Measurements from ENCODE around the gene RAC3. TPM values are rescaled to one million over a fixed set of nuclear protein-coding genes. Genes with fewer than 3 reads are reported as not detected.
A peak's percentile ranks its signal among the peaks of the same experiment; 100 is the strongest.

Gene RAC3
- total and polyA plus RNA-seq, 4 donors = 0.57 to 2.8 (median 0.63) TPM; not detected in 1

DNA sequence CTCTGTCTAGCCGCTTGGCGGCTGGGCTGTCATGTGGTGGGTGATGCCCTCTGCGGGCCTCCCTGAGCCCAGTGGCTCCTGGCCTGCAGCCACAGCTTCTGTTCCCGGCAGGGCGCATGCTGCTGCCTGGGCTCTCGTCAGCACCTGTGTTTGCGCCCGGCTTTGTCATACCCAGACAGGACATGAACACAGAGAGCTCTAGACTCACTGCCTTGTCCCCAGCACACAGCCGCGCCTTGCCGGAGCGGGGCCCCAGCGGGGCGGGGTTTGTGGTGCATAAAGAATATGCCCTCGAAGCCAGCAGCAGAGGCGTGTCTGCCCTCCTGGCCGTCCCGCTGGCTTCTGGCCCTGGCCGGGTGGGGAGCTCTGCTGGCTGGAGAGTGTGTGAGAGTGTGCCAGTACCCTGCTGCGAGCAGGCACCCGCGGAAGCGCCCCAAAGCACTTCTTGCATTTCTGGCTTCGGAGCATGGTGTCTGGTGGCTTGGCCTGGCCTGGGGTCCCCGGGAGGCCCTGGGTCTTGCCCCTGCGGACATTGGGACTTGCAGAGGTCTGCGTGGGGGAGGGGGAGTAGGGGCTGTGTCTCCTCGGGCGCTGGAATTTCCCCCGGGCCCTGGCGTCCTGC is 39.7 kb upstream of the RAC3 start:
- WGBS, 2 donors = 5 to 6% methylated on average over 31 of the region's 31 CpGs
- Histone ChIP-seq H3K4me3 (ENCODE audit: low read length in 2 of 2) (no peak overlapping the region), H3K9me3 (ENCODE audit: control insufficient read depth, low read length) (no peaks in the 10 kb centered on the region), H3K4me1 (ENCODE audit: control insufficient read depth in 1 of 2, insufficient read depth in 2 of 2, low read length in 2 of 2) (no peaks in the 10 kb centered on the region), H3K27me3 (ENCODE audit: control insufficient read depth in 1 of 2, insufficient read depth in 2 of 2, low read length in 1 of 2) (no peaks in the 10 kb centered on the region), H3K36me3 (ENCODE audit: control insufficient read depth in 1 of 2, insufficient read depth in 2 of 2, low read length in 1 of 2) (no peaks in the 10 kb centered on the region), H3K27ac (ENCODE audit: low read depth in 1 of 2, low read length in 2 of 2) (no peak overlapping the region)
- DNase-seq (peak; percentile 82 to 90), ATAC-seq (ENCODE audit: low FRiP score) (peak; percentile 76)
- intact Hi-C loops (cut with DNase I) = no loop called here

GRCh38 chr17:81992306-81993102 is 39.0 kb upstream of the RAC3 start:
- no peak overlapping the region for H3K27ac ChIP-seq (ENCODE audit: low read depth in 1 of 2, low read length in 2 of 2)
- no peak for ATAC-seq (ENCODE audit: low FRiP score)

GRCh38 chr17:81993729-81994592 is 37.5 kb upstream of the RAC3 start:
- DNase-seq (peak in 1 of 2 donors; percentile 41), ATAC-seq (ENCODE audit: low FRiP score) (no peak)
- no peaks in the 10 kb centered on the region for H3K4me1 ChIP-seq (ENCODE audit: control insufficient read depth in 1 of 2, insufficient read depth in 2 of 2, low read length in 2 of 2)
- no peak overlapping the region for H3K27ac ChIP-seq (ENCODE audit: low read depth in 1 of 2, low read length in 2 of 2)
- no peaks in the 10 kb centered on the region for H3K36me3 ChIP-seq (ENCODE audit: control insufficient read depth in 1 of 2, insufficient read depth in 2 of 2, low read length in 1 of 2)
- intact Hi-C loops (cut with DNase I) = no loop called here
- no peaks in the 10 kb centered on the region for H3K9me3 ChIP-seq (ENCODE audit: control insufficient read depth, low read length)
- WGBS, 2 donors = 96 to 97% methylated on average over 37 of the region's 37 CpGs
- H3K27me3 ChIP-seq (ENCODE audit: control insufficient read depth in 1 of 2, insufficient read depth in 2 of 2, low read length in 1 of 2) = no peaks in the 10 kb centered on the region
- H3K4me3 ChIP-seq (ENCODE audit: low read length in 2 of 2) = no peak overlapping the region

More at GRCh38 chr17:81992306-81993102, 39.0 kb upstream of the RAC3 start:
- Histone ChIP-seq H3K36me3 (ENCODE audit: control insufficient read depth in 1 of 2, insufficient read depth in 2 of 2, low read length in 1 of 2) (no peaks in the 10 kb centered on the region), H3K4me3 (ENCODE audit: low read length in 2 of 2) (no peak overlapping the region), H3K4me1 (ENCODE audit: control insufficient read depth in 1 of 2, insufficient read depth in 2 of 2, low read length in 2 of 2) (no peaks in the 10 kb centered on the region), H3K9me3 (ENCODE audit: control insufficient read depth, low read length) (no peaks in the 10 kb centered on the region), H3K27me3 (ENCODE audit: control insufficient read depth in 1 of 2, insufficient read depth in 2 of 2, low read length in 1 of 2) (no peaks in the 10 kb centered on the region)
- WGBS, 2 donors = 76 to 80% methylated on average over 31 of the region's 31 CpGs
- intact Hi-C loops (cut with DNase I) = no loop called here
- peak in 1 of 2 donors; percentile 45 for DNase-seq

DNA sequence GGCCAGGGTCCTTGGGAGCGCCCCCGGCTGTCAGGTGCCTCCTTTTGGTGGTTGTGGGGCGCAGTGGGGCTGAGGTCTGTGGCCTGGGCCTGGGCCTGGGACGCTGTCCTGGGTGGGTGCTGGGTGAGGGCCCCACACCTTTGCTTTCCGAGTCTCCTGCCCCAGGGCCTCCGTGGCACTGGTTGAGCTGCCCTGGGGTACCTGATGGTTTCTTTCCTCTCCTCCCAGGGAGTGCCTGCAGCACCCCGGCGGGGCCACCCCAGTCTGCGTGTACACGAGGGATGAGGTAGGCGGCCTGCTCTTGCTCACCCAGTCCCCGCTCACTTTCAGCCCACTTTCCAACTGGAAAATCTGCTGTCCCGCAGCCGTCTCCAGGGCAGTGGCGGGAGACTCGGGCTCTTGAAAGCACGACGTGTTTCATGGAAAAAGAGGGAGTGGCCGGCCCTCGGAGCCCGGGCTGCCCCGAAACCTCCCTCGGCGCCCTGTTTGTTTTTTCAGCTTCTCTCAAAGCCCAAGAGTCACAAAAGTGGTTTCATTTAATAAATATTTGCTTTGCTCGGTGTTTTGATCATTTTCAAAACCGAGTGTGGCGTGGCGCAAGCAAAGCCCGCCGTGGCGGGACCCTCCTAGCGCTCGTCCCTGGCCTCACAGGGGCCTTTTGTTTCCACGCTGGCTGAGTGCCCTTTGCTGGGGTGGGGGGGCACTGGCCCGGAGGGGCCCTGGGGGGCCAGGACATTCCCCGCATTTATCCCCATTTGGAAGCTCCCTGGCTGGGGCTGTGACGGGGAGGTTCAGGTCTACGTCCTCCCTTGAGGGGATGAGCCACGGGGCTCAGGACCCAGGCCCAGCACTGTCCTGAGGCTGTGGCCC is 36.6 kb upstream of the RAC3 start:
- no peaks in the 10 kb centered on the region for H3K4me1 ChIP-seq (ENCODE audit: control insufficient read depth in 1 of 2, insufficient read depth in 2 of 2, low read length in 2 of 2)
- no peak for DNase-seq
- intact Hi-C loops (cut with DNase I) = no loop called here
- H3K27me3 ChIP-seq (ENCODE audit: control insufficient read depth in 1 of 2, insufficient read depth in 2 of 2, low read length in 1 of 2) = no peaks in the 10 kb centered on the region
- H3K9me3 ChIP-seq (ENCODE audit: control insufficient read depth, low read length) = no peaks in the 10 kb centered on the region
- H3K27ac ChIP-seq (ENCODE audit: low read depth in 1 of 2, low read length in 2 of 2) = no peak overlapping the region
- no peak for ATAC-seq (ENCODE audit: low FRiP score)
- no peak overlapping the region for H3K4me3 ChIP-seq (ENCODE audit: low read length in 2 of 2)
- H3K36me3 ChIP-seq (ENCODE audit: control insufficient read depth in 1 of 2, insufficient read depth in 2 of 2, low read length in 1 of 2) = no peaks in the 10 kb centered on the region
- WGBS, 2 donors = 93 to 94% methylated on average over 39 of the region's 39 CpGs

DNA sequence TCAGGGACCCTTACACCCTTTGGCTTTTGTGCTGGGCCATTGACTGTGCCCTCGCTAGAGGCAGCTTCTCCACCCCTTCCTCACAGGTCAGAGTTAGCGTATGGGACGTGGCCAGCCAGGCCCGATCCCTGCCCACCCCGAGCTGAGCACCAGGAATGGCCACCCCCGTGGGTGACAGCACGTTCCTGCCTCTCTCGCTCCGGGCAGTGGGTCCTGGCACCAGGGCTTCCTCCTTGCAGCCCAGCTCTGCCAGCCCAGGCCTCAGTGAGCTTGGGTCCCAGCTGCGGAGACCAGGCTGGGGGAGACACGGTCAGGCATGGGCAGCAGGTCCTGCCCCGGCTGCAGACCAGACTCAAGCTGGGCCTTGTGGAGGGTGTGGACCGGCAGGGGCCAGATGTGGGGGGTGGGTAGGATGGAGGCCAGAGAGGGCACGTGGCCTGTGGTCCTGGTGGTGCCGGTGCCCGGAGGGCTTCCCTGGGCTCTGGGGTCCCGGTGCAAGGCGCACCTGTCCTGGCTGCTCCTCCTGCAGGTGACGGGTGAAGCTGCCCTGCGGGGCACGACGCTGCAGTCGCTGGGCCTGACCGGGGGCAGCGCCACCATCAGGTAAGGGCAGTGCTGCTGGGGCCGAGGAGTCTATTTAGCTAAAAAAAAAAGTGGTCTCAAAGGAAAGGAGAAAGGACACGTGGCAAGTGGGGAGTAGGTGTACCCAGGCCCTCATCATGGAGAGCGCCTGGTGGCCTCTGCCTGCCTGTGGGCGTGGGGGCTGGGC is 35.8 kb upstream of the RAC3 start:
- Histone ChIP-seq H3K9me3 (ENCODE audit: control insufficient read depth, low read length) (no peaks in the 10 kb centered on the region), H3K27me3 (ENCODE audit: control insufficient read depth in 1 of 2, insufficient read depth in 2 of 2, low read length in 1 of 2) (no peaks in the 10 kb centered on the region), H3K4me3 (ENCODE audit: low read length in 2 of 2) (no peak overlapping the region), H3K4me1 (ENCODE audit: control insufficient read depth in 1 of 2, insufficient read depth in 2 of 2, low read length in 2 of 2) (no peaks in the 10 kb centered on the region), H3K27ac (ENCODE audit: low read depth in 1 of 2, low read length in 2 of 2) (no peak overlapping the region), H3K36me3 (ENCODE audit: control insufficient read depth in 1 of 2, insufficient read depth in 2 of 2, low read length in 1 of 2) (no peaks in the 10 kb centered on the region)
- ATAC-seq (ENCODE audit: low FRiP score) (no peak), DNase-seq (peak in 1 of 2 donors; percentile 46)
- 94 to 96% methylated on average over 29 of the region's 29 CpGs for WGBS, 2 donors
- intact Hi-C loops (cut with DNase I) = no loop called here

DNA sequence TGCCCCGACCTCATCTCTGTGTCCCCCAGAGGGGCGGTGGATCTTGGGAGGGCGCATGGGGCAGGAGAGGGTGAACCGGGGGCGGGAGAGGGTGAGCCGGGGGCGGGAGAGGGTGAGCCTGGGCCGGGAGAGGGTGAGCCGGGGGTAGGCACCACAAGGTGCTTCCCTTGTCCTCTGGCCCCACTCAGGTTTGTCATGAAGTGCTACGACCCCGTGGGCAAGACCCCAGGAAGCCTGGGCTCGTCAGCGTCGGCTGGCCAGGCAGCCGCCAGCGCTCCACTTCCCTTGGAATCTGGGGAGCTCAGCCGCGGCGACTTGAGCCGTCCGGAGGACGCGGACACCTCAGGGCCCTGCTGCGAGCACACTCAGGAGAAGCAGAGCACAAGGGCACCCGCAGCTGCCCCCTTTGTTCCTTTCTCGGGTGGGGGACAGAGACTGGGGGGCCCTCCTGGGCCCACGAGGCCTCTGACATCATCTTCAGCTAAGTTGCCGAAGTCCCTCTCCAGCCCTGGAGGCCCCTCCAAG is 35.2 kb upstream of the RAC3 start:
- Histone ChIP-seq H3K4me3 (ENCODE audit: low read length in 2 of 2) (no peak overlapping the region), H3K9me3 (ENCODE audit: control insufficient read depth, low read length) (no peaks in the 10 kb centered on the region), H3K27me3 (ENCODE audit: control insufficient read depth in 1 of 2, insufficient read depth in 2 of 2, low read length in 1 of 2) (no peaks in the 10 kb centered on the region), H3K27ac (ENCODE audit: low read depth in 1 of 2, low read length in 2 of 2) (no peak overlapping the region), H3K36me3 (ENCODE audit: control insufficient read depth in 1 of 2, insufficient read depth in 2 of 2, low read length in 1 of 2) (no peaks in the 10 kb centered on the region), H3K4me1 (ENCODE audit: control insufficient read depth in 1 of 2, insufficient read depth in 2 of 2, low read length in 2 of 2) (no peaks in the 10 kb centered on the region)
- no peak for ATAC-seq (ENCODE audit: low FRiP score)
- DNase-seq = peak in 1 of 2 donors; percentile 45
- intact Hi-C loops (cut with DNase I) = no loop called here
- 95 to 96% methylated on average over 27 to 28 of the region's 28 CpGs for WGBS, 2 donors

DNA sequence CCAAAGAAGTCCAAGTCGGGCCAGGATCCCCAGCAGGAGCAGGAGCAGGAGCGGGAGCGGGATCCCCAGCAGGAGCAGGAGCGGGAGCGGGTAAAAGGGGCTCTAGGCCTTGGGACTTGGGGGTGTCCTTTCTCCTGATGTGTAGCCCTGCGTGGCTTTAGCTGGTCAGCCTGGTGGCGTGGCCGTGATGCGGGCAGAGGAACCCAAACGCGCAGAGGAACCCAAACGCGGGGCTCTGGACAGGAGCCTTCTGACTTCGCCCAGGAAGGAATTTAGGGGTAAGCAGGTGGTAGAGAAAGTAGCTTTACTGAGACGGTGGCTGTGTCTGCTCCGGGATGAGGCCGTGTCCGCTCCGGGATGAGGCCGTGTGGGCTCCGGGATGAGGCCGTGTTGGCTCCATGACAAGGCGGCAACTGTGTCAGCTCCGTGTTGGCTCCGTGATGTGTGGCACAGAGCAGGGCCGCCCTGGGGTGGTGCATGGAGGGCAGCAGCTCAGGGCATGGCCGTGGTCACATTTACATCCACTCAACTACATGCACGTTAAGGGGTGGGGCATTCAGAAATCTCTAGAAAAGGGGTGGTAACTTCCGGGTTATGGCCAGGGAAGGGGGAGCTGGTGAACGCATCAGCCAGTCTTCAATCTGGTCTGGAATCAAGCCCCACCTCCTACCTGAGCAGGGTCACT is 34.6 kb upstream of the RAC3 start:
- DNase-seq (peak in 1 of 2 donors; percentile 48), ATAC-seq (ENCODE audit: low FRiP score) (no peak)
- no peaks in the 10 kb centered on the region for H3K4me1 ChIP-seq (ENCODE audit: control insufficient read depth in 1 of 2, insufficient read depth in 2 of 2, low read length in 2 of 2)
- no peaks in the 10 kb centered on the region for H3K9me3 ChIP-seq (ENCODE audit: control insufficient read depth, low read length)
- intact Hi-C loops (cut with DNase I) = no loop called here
- H3K4me3 ChIP-seq (ENCODE audit: low read length in 2 of 2) = no peak overlapping the region
- WGBS, 2 donors = 95 to 96% methylated on average over 30 of the region's 30 CpGs
- H3K27me3 ChIP-seq (ENCODE audit: control insufficient read depth in 1 of 2, insufficient read depth in 2 of 2, low read length in 1 of 2) = no peaks in the 10 kb centered on the region
- no peaks in the 10 kb centered on the region for H3K36me3 ChIP-seq (ENCODE audit: control insufficient read depth in 1 of 2, insufficient read depth in 2 of 2, low read length in 1 of 2)
- no peak overlapping the region for H3K27ac ChIP-seq (ENCODE audit: low read depth in 1 of 2, low read length in 2 of 2)
